Mesodermal cell (in vitro differentiated cells): ENCODE measurements around the gene ITPKB.
"Not testable (repeated sequence)": the region's sequence is repeated elsewhere in the genome, so short reads cannot be mapped to it uniquely, and the experiment has no call there.

Source experiments
- H3K27ac ChIP-seq: 2 replicates; pipeline ENCODE4 v1.7.0; 2013; ENCODE audit warnings: mild to moderate bottlenecking, low read depth, low read length, moderate library complexity; ENCODE audit not compliant: severe bottlenecking
- H3K36me3 ChIP-seq: 2 replicates; pipeline ENCODE4 v1.7.1; 2013; ENCODE audit warnings: mild to moderate bottlenecking, low read length, moderate library complexity; ENCODE audit not compliant: control insufficient read depth, insufficient read depth
- H3K4me1 ChIP-seq: one replicate; pipeline ENCODE4 v1.7.1; 2013; ENCODE audit warnings: mild to moderate bottlenecking, low read length; ENCODE audit not compliant: insufficient read depth, control insufficient read depth, poor library complexity, severe bottlenecking
- H3K4me3 ChIP-seq: 2 replicates; pipeline ENCODE4 v1.7.0; 2013; ENCODE audit warnings: low read length, control low read depth, mild to moderate bottlenecking; ENCODE audit not compliant: insufficient read depth, poor library complexity, severe bottlenecking; ENCODE audit errors: extremely low read depth
- H3K9me3 ChIP-seq: 2 replicates; pipeline ENCODE4 v1.7.1; 2013; ENCODE audit warnings: mild to moderate bottlenecking, low read length, moderate library complexity; ENCODE audit not compliant: control insufficient read depth
- WGBS, 2 experiments: methylation state at CpG; one replicate each; pipeline ENCODE4 v1.1.5; 2013; ENCODE audit warnings: missing lambda C conversion rate in 2 of 2; ENCODE audit not compliant: insufficient coverage in 2 of 2; 5-methylcytosine and 5-hydroxymethylcytosine counted together

The ITPKB gene

DNA sequence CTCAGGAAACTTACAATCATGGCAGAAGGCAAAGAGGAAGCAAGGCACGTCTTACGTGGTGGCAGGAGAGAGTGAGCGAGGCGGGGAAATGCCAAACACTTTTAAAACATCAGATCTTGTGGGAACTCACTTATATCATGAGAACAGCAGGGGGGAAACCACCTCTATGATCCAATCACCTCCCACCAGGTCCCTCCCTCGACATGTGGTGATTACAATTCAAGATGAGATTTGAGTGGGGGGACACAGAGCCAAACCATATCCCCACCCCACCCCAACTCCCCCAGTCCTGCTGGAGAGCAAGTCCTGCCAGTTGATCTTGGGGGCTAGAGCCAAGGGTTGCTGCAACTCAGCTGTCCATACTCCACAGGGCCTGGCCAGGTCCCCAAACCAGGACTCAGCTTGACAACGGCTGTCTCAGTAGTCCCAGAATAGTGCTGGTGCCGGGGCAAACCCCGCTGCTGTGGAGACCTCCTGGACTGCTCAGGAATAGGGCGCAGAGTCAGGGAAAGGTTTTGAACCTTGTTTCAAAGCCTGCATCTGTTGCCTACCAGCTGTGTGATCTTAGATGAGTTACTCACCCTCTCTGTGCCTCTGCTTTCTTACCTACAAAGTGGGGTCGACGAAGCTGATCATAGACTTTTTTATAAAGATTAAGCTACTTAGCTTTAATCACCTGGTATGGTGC lies 111.0 kb downstream of the ITPKB start:
- Histone ChIP-seq H3K36me3 (no peaks in the 10 kb centered on the region), H3K27ac (no peak overlapping the region), H3K4me3 (no peak overlapping the region), H3K9me3 (no peaks in the 10 kb centered on the region), H3K4me1 (no peaks in the 10 kb centered on the region)
- 89 to 95% methylated on average over 4 of the region's 11 CpGs for WGBS, 2 experiments

DNA sequence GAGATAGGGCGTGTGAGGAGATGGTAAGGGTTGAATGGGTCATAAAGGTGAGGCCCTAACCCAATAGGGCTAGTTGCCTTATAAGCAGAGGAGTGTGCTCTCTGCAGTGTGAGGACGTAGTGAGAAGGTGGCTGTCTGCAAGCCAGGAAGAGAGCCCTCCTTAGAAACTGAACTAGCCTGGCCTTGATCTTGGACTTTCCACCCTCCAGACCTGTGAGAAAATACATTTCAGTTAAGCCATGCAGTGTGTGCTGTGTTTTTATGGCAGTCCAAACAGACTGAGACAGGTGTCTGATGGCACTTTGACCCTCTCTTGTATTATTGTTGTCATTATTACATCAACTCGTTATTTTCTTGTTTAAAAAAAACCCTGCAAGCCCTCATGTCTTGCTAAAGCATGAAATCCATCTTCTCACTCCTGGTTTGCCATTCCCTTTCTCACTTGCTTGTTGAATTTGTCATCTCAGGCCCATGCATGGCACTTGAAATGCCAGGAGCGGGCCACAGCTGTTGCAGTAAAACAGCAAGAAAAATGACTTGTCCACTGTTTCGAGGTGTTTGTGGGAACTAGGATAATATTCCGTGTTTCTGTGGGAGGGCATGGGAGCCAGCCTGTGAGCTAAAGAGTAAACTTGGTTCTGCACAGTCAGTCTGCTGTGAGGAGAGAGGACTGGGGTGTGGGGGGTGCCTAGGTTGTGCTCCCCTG lies 111.9 kb downstream of the ITPKB start:
- Histone ChIP-seq H3K9me3 (no peaks in the 10 kb centered on the region), H3K4me3 (no peak overlapping the region), H3K27ac (no peak overlapping the region), H3K36me3 (no peaks in the 10 kb centered on the region), H3K4me1 (no peaks in the 10 kb centered on the region)
- WGBS, 2 experiments = 84 to 91% methylated on average over 5 to 6 of the region's 6 CpGs

DNA sequence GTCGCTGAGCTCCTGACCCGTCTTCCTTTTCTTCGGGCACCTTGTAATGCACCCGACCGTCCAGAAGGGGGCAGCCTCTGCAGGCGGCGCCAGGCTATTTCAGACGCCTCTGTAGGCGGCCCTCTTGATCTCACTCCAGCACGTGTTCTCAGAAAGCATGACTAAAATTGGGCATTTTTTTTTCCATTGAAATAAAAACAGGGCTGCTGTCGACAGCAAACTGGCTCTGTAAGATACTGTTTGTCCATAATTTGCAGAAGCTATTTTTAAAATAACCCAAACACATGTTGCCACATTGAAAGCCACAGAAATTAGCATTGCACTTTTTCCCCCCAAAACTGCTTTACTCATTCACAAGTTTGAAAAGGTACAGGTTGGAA lies 112.5 kb downstream of the ITPKB start:
- H3K36me3 ChIP-seq = no peaks in the 10 kb centered on the region
- no peaks in the 10 kb centered on the region for H3K9me3 ChIP-seq
- no peak overlapping the region for H3K27ac ChIP-seq
- H3K4me3 ChIP-seq = no peak overlapping the region
- 4 to 9% methylated on average over 7 to 10 of the region's 11 CpGs for WGBS, 2 experiments
- H3K4me1 ChIP-seq = no peaks in the 10 kb centered on the region

GRCh38 chr1:226625832-226626576 lies 113.1 kb downstream of the ITPKB start:
- Histone ChIP-seq H3K36me3 (no peaks in the 10 kb centered on the region), H3K27ac (no peak overlapping the region), H3K4me3 (no peak overlapping the region), H3K9me3 (no peaks in the 10 kb centered on the region), H3K4me1 (no peaks in the 10 kb centered on the region)
- 79 to 82% methylated on average over 9 of the region's 10 CpGs for WGBS, 2 experiments

DNA sequence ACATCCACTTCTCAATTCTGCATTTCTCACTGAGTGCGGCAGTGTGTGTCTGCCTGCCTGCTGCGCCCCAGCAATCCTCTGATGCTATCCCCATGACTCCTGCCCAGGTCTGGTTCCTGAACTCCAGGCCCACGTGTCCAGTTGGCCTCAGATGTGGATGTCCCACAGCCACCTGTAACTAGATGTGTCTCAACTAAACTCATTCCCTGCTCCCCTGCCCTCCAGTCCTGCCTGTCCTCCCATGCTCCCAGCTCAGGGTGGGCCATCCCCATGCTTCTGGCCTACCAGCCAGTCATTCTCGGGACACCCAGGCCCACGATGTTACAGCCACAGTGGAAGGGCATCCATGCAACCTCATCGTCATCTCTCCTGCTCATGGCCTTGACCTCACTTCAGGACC lies 113.8 kb downstream of the ITPKB start:
- WGBS, 2 experiments = 84 to 94% methylated on average over 5 to 6 of the region's 6 CpGs
- Histone ChIP-seq H3K9me3 (no peaks in the 10 kb centered on the region), H3K4me3 (no peak overlapping the region), H3K27ac (no peak overlapping the region), H3K4me1 (no peaks in the 10 kb centered on the region), H3K36me3 (no peaks in the 10 kb centered on the region)

- Histone ChIP-seq H3K4me1 (no peaks in the 10 kb centered on the region), H3K4me3 (no peak overlapping the region), H3K36me3 (no peaks in the 10 kb centered on the region), H3K27ac (no peak overlapping the region), H3K9me3 (no peaks in the 10 kb centered on the region)
- 91 to 100% methylated on average over 2 to 5 of the region's 5 CpGs for WGBS, 2 experiments
Measured at GRCh38 chr1:226624526-226624925, 114.6 kb downstream of the ITPKB start.

DNA sequence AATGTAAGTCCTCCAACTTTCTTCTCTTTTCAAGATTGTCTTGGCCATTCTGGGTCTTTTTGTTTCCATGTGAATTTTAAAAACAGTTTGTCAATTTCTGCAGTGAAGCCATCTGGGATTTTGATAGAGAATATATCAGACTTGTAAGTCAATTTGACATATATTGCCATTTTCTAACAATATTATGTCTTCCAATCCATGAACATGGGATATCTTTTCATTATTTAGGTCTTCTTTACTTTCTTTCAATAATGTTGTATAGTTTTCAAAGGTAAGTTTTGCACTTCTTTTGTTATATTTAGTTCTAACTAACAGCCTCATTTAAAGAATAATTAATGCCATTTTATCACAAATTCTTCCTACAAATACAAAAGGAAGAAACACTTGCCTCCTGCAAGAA lies 117.1 kb downstream of the ITPKB start:
- H3K9me3 ChIP-seq = no peaks in the 10 kb centered on the region
- H3K27ac ChIP-seq = no peak overlapping the region
- no peak overlapping the region for H3K4me3 ChIP-seq
- no peaks in the 10 kb centered on the region for H3K36me3 ChIP-seq
- H3K4me1 ChIP-seq = no peaks in the 10 kb centered on the region

DNA sequence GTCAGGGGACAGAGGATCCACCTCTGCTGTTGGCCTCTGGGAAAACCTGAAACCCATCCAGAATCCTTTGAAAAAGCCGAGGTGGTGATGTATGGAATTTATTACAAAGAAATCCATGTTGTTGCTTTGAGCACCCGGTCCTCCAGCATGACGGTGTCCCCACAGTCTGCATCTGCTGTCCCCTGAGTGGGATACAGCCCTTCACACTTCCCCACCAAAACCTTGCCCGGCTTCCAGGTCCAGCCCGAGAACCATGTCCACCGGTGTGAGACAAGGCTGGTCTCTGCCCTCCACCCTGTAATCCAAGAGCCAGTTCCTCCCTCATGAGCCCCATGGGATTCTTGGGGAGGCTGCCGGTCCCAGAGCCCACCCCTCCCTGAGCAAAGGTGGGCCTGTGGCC lies 120.1 kb downstream of the ITPKB start:
- H3K4me3 ChIP-seq = no peak overlapping the region
- no peaks in the 10 kb centered on the region for H3K36me3 ChIP-seq
- 85 to 100% methylated on average over 3 to 5 of the region's 7 CpGs for WGBS, 2 experiments
- no peak overlapping the region for H3K27ac ChIP-seq
- no peaks in the 10 kb centered on the region for H3K4me1 ChIP-seq
- H3K9me3 ChIP-seq = no peaks in the 10 kb centered on the region

DNA sequence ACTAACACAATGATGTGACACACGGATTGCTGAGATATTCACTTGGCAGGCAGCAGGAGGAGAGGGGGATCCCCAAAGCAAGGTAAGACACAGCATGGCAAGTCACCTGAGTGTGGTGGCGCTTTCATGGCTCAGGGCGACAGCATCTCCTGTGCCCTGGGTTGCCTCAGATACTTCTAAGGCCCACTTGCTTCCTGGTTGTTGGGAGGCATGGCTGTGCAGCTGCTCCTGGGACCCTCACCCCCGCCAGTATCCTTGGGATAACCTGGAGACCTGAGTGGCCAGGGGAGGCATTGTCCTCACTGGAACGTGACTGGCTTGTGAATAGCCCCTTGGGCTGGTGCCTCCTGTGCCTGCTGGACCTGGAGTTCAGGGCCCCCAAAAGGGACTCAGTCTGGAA lies 120.7 kb downstream of the ITPKB start:
- 80 to 83% methylated on average over 3 to 4 of the region's 5 CpGs for WGBS, 2 experiments
- Histone ChIP-seq H3K4me1 (no peaks in the 10 kb centered on the region), H3K27ac (no peak overlapping the region), H3K4me3 (no peak overlapping the region), H3K9me3 (no peaks in the 10 kb centered on the region), H3K36me3 (no peaks in the 10 kb centered on the region)

DNA sequence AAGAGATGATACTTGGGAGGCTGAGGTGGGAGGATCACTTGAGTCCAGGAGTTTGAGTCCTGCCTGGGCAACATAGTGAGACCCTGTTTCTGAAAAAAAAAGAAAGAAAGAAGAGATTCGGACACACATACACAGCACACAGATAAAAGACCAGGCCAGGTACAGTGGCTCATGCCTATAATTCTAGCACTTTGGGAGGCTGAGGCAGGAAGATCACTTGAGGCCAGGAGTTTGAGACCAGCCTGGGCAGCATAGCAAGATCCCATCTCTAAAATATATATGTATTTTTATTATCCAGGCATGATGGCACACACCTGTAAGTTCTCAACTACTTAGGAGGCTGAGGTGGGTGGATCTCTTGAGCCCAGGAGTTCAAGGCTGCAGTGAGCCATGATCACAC lies 121.4 kb downstream of the ITPKB start:
- H3K9me3 ChIP-seq, H3K4me3 ChIP-seq, H3K4me1 ChIP-seq, H3K36me3 ChIP-seq, H3K27ac ChIP-seq: not testable (repeated sequence)
- no CpG with 5 or more reads among the region's 1 CpG for WGBS, 2 experiments

GRCh38 chr1:226617109-226617508 lies 122.0 kb downstream of the ITPKB start:
- Histone ChIP-seq H3K9me3 (no peaks in the 10 kb centered on the region), H3K4me3 (no peak overlapping the region), H3K36me3 (no peaks in the 10 kb centered on the region), H3K4me1 (no peaks in the 10 kb centered on the region), H3K27ac (no peak overlapping the region)
- WGBS, 2 experiments = 90 to 100% methylated on average over 4 to 6 of the region's 8 CpGs
